Stimulated activated CD4-positive, alpha-beta T cell treated with anti-CD3 and anti-CD28 coated beads, Interleukin-2, amount 100 ng/mL, for 24 hours (primary cell): Measurements from ENCODE around the gene UBXN7.
"Not testable (repeated sequence)": the region's sequence is repeated elsewhere in the genome, so short reads cannot be mapped to it uniquely, and the experiment has no call there.

Experiments
- DNase-seq, 2 donors: peaks; one replicate each; pipeline ENCODE4 v3.0.0-alpha.2; 2020

UBXN7 gene

DNA sequence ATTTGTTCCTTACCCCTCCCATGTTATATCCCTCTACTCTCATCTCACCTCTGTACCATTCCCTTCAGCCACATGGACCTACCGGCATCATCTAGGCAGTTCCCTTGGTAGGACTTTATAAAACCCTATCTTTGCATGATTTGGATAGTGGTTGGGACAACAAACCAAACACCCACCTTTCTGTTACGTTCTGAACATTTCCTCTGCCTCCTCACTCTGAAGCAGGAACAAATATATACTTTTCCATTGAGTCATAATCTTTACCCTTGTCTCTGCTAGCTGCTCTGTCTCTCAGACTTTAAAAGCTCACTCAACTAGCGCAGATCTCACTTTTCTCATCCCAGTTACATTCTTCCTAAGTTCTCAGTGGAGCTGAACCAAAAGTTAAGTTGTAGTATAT, 17.8 kb downstream of the UBXN7 start:
- no peak for DNase-seq

DNA sequence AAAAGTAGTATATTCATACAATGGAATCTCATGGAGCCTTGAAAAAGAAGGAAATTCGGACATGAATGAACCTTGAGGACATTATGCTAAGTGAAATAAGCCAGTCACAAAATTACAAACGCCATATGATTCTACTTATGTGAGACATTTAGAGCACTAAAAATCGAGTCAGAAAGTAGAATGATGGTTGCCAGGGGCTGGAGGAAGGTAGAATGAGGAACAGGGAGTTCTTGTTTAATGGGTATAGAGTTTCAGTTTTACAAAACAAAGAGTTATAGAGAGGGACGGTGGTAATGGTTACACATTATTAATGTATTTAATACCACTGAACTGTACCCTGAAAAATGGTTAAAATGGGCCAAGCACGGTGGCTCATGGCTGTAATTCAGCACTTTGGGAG, 19.5 kb downstream of the UBXN7 start:
- no peak for DNase-seq

DNA sequence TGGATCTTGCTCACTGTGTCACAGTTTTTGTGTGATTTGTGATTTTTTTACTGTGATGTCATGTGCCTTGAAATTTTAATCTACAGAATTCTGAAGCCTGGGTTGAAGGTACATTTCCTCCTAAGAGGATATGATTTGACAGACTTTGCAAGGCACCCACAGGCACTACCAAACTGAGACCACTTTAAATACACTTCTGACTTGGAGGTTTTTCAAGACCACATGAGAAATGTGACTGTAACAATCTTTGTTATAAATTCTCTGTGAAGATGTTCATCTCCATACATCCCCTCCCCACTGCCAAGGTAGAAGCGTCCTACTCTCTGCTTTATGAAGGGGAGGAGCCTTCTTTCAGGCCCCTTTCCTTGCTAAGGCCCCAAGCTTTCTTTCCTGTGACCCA, 22.8 kb downstream of the UBXN7 start:
- DNase-seq, result no peak

DNA sequence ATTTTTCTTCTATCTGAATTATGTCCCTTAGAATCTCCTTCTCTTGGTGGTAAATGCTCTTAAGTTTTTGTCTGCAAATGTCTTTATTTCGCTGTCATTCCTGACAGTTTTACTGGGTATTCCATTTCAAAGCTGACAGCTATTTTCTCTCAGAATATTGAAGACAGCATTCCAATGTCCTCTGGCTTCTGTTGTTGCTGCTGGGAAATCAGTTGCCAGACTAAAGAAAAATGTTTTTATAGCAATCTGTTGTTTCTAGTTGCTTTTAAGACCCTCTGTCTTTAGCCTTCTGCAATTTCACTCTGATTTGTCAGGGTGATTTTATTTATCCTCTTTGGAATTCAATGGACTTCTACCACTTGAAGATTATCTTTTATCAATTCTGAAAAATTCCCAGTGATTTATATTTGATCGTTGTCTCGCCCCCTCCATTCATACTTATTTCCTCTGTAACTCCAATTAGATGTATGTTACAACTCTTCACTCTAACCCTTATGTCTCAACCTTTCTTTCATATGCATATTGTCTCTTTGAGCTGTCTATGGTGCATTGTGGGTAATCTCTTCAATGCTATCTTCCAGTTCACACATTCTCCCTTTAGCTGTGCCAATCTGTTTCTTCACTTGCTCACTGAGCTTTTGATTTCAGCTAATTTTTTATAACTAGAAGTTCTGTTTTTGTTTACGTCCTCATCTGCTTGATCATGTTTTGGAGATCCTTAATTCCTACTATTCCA, 23.5 kb downstream of the UBXN7 start:
- DNase-seq, result no peak

- no peak for DNase-seq
Observed at GRCh38 chr3:196406811-196407470, 25.3 kb downstream of the UBXN7 start.

DNA sequence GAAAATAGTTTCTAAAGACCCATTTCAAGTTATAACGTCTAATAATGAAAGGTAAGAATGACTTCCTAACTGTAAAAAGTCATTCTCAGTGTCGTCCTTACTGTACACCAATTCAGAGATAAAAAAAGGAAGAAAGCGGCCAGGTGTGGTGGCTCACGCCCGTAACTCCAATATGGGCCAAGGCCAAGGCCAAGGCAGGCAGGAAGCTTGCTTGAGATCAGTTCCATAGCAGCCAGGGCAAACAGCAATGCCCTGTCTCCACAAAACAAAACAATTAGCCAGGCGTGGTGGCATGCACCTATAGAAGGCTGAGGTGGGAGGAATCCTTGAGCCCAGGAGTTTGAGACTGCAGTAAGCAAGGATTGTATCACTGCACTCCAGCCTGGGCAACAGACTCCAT, 31.9 kb downstream of the UBXN7 start:
- DNase-seq, result no peak

DNA sequence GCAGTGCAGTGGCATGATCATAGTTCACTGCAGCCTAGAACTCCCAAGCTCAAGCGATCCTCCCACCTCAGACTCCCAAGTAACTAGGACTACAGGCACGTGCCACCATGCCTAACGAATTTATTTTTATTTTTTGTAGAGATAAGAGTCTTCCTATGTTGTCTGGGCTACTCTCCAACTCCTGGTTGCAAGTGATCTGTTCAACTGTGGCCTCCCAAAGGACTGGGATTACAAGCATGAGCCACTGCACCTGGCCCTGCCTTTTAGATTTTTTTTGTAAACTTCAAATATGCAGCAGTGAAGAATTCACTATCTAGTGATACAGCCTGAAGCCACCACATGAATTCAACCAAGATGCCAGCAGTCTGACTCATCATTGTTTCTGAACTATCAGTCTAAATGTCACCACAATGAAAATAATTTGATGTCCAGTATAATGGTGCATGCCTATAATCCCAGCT, 32.7 kb downstream of the UBXN7 start:
- no peak for DNase-seq

GRCh38 chr3:196398782-196399181, 33.4 kb downstream of the UBXN7 start:
- DNase-seq, result no peak

- no peak for DNase-seq
Observed at GRCh38 chr3:196397941-196398340, 34.3 kb downstream of the UBXN7 start.

GRCh38 chr3:196390116-196390515, 42.1 kb downstream of the UBXN7 start:
- DNase-seq, result no peak

- no peak for DNase-seq
Observed at GRCh38 chr3:196388956-196389355, 43.3 kb downstream of the UBXN7 start.

DNA sequence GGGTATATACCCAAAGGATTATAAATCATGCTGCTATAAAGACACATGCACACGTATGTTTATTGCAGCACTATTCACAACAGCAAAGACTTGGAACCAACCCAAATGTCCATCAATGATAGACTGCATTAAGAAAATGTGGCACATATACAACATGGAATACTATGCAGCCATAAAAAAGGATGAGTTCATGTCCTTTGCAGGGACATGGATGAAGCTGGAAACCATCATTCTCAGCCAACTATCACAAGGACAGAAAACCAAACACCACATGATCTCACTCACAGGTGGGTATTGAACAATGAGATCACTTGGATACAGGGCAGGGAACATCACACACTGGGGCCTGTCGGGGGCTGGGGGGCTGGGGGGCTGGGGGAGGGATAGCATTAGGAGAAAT, 44.3 kb downstream of the UBXN7 start:
- DNase-seq, result not testable (repeated sequence)

DNA sequence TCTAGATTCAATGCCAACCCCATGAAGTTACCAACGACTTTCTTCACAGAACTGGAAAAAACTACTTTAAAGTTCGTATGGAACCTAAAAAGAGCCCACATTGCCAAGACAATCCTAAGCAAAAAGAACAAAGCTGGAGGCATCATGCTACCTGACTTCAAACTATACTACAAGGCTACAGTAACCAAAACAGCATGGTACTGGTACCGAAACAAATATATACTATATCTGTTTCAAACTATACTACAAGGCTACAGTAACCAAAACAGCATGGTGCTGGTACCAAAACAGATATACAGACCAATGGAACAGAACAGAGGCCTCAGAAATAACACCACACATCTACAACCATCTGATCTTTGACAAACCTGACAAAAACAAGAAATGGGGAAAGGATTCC, 45.4 kb downstream of the UBXN7 start:
- not testable (repeated sequence) for DNase-seq

DNA sequence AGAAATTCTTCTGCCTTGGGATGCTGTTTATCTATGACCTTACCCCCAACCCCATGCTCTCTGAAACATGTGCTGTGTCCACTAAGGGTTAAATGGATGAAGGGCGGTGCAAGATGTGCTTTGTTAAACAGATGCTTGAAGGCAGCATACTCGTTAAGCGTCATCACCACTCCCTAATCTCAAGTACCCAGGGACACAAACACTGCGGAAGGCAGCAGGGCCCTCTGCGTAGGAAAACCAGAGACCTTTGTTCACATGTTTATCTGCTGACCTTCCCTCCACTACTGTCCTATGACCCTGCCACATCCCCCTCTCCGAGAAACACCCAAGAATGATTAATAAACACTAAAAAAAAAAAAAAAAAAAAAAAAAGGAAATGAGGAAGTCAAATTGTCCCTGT, 46.2 kb downstream of the UBXN7 start:
- not testable (repeated sequence) for DNase-seq

DNA sequence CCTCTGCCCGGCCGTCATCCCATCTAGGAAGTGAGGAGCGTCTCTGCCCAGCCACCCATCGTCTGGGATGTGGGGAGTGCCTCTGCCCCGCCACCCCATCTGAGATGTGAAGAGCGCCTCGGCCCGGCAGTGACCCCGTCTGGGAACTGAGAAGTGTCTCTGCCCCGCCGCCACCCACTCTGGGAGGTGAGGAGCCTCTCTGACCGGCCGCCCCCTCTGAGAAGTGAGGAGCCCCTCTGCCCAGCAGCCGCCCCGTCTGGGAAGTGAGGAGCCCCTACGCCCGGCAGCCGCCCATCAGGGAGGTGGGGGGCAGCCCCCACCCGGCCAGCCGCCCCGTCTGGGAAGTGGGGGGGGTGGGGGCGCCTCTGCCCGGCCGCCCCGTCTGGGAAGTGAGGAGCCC, 46.8 kb downstream of the UBXN7 start:
- DNase-seq, result not testable (repeated sequence)

DNA sequence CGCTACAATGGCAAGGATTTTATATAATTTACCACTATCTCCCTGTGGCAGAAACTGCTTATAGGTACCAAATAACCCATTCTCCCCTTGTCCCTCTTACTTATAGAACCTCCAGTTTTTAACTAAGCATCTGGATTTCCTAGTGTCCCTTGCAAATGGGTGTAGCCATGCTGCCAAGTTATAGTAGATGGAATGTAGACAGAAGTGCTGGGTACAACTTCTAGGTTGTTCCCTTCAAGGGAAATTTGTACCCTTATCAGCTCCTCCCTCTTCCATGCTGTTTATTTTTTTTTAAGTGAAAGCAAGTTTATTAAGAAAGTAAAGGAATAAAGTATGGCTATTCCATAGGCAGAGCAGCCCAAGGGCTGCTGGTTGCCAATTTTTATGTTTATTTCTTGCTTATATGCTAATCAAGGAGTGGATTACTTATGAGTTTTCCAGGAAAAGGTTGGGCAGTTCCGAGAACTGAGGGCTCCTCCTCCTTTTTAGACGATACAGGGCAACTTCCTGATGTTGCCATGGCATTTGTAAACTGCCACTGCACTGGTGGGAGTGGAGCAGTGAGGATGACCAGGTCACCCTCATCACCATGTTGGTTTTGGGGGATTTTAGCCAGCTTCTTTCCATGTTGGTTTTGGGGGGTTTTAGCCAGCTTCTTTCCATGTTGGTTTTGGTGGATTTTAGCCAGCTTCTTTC, 53.9 kb downstream of the UBXN7 start:
- no peak for DNase-seq

GRCh38 chr3:196377321-196377720, 54.9 kb downstream of the UBXN7 start:
- DNase-seq, result no peak

DNA sequence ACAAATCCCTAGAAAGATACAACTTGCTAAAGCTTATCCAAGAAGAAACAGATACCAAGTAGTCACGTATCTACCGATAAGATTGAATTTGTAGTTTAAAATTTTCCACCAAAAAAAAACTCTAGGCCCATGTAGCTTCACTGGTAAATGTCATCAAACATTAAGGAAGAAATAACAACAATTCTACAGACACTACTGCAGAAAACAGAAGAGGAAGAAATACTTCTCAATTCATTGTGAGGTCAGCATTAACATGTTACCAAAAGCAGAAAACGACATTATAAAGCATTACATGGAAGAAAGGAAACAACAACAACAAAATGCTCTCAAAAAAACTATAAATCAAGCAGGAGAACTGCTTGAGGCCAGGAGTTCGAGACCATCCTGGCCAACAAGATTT, 66.5 kb downstream of the UBXN7 start:
- DNase-seq, result no peak

GRCh38 chr3:196360586-196360985, 71.6 kb downstream of the UBXN7 start:
- no peak for DNase-seq

- not testable (repeated sequence) for DNase-seq
Observed at GRCh38 chr3:196358540-196358939, 73.7 kb downstream of the UBXN7 start.

- no peak for DNase-seq
Observed at GRCh38 chr3:196357905-196358304, 74.3 kb downstream of the UBXN7 start.

- no peak for DNase-seq
Observed at GRCh38 chr3:196356556-196356955, 75.7 kb downstream of the UBXN7 start.

GRCh38 chr3:196355668-196356067, 76.6 kb downstream of the UBXN7 start:
- DNase-seq, result no peak

DNA sequence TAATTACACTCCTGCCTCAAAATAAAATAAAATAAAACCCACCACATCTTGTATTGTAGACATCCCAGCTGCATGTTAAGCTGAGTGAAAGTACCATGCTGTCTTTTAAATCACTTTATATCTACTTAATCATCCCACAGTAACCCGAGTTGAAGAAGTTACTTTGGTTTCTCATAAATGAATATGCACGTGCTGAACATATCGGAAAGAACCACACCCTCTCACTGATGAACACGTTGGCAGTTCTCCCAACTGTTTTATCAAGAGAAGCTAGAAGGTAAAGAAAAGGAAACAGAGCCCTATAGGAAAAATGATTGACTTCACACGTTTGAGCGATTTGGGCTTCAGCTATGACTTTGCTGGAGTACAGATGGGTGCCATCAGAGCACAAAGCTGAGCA, 78.1 kb downstream of the UBXN7 start:
- no peak for DNase-seq
